GM13976 (cell line): ENCODE measurements around the gene INTS12.
A peak's percentile ranks its signal among the peaks of the same experiment; 100 is the strongest.
"Not testable (repeated sequence)": the region's sequence is repeated elsewhere in the genome, so short reads cannot be mapped to it uniquely, and the experiment has no call there.

ENCODE experiments used
- DNase-seq: peaks from one replicate; pipeline ENCODE4 v3.0.0; 2012; ENCODE audit warnings: low spot score
- in situ Hi-C: fragments of 300-500 bp; cut with MboI; formaldehyde crosslinking; loops from one replicate; pipeline ENCODE4 v1.12.0; 2022; ENCODE audit warnings: low sequenced_read_pairs, mixed read lengths, inconsistent platforms; ENCODE audit not compliant: unreplicated experiment
- TF ChIP-seq, protein P1 (sequence below): IDR thresholded peaks from 2 replicates; pipeline ENCODE4 v1.5.1; 2012; ENCODE audit warnings: borderline replicate concordance, mild to moderate bottlenecking; ENCODE audit not compliant: insufficient read depth; ENCODE audit errors: extremely low read depth, missing control alignments, control extremely low read depth

The INTS12 gene

DNA sequence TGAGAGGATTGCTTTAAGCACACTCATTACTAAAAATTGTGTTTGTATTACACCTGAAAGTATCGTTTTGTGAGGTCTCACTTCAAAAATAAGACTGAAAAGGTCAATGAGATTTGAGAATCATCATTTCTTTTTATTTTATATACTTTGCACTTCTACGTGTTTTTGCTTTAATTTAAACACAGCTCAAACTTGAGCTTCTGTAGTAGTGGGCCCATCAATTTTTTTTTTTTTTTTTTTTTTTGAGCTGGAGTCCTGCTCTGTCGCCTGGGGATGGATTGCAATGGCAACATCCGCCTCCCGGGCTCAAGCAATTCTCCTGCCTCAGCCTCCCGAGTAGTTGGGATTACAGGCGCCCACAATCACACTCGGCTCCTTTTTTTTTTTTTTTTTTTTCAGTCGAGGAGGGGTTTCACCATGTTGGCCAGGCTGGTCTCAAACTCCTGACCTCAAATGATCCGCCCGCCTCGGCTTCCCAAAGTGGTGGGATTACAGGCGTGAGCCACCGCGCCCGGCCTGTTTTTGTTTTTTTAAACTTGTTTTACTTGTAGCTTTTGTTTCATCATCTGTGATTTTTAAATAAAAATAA, 1.6 kb upstream of the INTS12 start:
- in situ Hi-C loops, result no loop called here
- TF ChIP-seq, protein P1, sequence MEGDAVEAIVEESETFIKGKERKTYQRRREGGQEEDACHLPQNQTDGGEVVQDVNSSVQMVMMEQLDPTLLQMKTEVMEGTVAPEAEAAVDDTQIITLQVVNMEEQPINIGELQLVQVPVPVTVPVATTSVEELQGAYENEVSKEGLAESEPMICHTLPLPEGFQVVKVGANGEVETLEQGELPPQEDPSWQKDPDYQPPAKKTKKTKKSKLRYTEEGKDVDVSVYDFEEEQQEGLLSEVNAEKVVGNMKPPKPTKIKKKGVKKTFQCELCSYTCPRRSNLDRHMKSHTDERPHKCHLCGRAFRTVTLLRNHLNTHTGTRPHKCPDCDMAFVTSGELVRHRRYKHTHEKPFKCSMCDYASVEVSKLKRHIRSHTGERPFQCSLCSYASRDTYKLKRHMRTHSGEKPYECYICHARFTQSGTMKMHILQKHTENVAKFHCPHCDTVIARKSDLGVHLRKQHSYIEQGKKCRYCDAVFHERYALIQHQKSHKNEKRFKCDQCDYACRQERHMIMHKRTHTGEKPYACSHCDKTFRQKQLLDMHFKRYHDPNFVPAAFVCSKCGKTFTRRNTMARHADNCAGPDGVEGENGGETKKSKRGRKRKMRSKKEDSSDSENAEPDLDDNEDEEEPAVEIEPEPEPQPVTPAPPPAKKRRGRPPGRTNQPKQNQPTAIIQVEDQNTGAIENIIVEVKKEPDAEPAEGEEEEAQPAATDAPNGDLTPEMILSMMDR, result no peak
- DNase-seq, result no peak

DNA sequence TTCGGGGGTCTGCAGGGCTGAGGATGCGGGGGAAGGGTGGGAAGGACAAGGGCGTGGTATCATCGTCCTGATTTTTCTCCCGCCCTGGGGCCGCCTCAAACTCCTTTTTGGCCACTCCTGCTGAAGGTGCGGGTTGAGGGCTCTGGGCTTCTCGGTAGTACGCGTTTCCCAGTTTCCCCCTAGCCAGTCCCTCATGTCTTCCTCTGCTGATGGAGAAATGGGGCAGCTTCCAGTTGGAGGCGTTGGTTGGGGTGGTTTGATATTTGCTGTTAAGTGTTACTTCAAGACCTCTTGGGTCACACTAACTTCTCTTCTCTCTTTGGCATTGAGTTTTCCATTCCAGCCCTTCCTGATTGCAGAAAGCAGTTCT, 577 bp upstream of the INTS12 start:
- DNase-seq, result peak; percentile 47
- in situ Hi-C loops, result no loop called here
- TF ChIP-seq, protein P1, result no peak

- TF ChIP-seq, protein P1, result no peak
- DNase-seq, result no peak
- in situ Hi-C loops, result no loop called here
These were observed 708 bp downstream of the INTS12 start for GRCh38 chr4:105707782-105708180.

DNA sequence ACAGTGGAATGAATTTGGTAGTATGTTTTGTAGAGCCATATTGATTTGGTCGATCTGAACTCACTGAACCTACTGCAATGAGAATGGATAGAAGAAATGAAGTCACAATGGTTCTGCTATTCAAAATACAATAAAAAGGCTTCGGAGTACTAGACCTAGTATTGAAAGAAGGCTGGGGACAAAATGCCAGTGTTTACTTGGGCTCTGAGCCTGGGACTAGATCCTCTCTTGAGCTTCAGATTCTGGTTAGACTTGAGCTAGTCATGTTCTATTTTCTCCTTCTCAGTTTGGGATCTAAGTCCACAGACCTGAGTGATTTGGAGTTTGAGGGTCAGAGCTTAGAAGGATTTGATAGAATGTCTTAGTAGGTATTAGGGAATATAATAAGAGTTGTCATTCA, 9.9 kb downstream of the INTS12 start:
- in situ Hi-C loops, result no loop called here
- DNase-seq, result no peak
- TF ChIP-seq, protein P1, result no peak

DNA sequence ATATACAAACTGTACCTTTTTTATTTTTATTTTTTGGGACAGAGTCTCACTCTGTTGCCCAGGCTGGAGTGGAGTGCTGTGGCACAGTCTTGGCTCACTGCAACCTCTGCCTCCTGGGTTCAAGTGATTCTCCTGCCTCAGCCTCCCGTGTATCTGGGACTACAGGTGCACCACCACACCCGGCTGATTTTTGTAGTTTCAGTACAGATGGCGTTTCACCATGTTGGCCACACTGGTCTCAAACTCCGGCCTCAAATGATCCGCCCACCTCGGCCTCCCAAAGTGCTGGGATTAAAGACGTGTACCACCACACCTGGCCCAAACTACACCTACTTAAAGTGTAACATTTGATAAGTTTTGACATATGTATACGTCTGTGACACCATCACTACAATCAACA, 12.7 kb downstream of the INTS12 start:
- in situ Hi-C loops, DNase-seq: not testable (repeated sequence)

DNA sequence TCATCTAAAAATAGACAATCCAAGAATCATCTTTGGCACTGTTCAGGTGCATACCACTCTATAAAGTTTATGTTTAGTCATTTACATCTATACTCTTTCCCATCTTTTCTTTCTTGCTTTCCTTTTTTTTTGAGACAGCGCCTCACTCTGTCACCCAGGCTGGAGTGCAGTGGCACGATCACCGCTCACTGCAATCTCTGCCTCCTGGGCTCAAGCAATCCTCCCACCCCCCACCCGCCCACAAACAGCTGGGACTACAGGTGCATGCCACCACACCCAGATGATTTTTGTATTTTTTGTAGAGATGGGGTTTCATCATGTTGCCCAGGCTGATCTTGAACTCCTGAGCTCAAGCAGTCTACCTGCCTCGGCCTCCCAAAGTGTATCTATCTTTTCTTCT, 13.7 kb downstream of the INTS12 start:
- in situ Hi-C loops, result not testable (repeated sequence)

GRCh38 chr4:105686571-105686970, 21.9 kb downstream of the INTS12 start:
- in situ Hi-C loops, result no loop called here

More for the DNA sequence above, 13.7 kb downstream of the INTS12 start:
- not testable (repeated sequence) for DNase-seq

More at GRCh38 chr4:105686571-105686970, 21.9 kb downstream of the INTS12 start:
- TF ChIP-seq, protein P1, result no peak
- no peak for DNase-seq
